ENCODE measurements around the gene SGIP1. TPM values are rescaled to one million over a fixed set of nuclear protein-coding genes. Genes with fewer than 3 reads are reported as not detected.
A peak's percentile ranks its signal among the peaks of the same experiment; 100 is the strongest.

SGIP1 gene
- total RNA-seq, 1 donor from 2014 or later, result 6.9 TPM

GRCh38 chr1:66520655-66521054 is 13.3 kb upstream of the SGIP1 start:
- H3K4me3 ChIP-seq (ENCODE audit: low read depth, low read length), result no peak overlapping the region
- no peak for DNase-seq (ENCODE audit: low read depth)
- no peak for TF ChIP-seq CTCF (conservative IDR thresholded peaks at IDR 0.05; ENCODE audit: low read depth, low read length)

DNA sequence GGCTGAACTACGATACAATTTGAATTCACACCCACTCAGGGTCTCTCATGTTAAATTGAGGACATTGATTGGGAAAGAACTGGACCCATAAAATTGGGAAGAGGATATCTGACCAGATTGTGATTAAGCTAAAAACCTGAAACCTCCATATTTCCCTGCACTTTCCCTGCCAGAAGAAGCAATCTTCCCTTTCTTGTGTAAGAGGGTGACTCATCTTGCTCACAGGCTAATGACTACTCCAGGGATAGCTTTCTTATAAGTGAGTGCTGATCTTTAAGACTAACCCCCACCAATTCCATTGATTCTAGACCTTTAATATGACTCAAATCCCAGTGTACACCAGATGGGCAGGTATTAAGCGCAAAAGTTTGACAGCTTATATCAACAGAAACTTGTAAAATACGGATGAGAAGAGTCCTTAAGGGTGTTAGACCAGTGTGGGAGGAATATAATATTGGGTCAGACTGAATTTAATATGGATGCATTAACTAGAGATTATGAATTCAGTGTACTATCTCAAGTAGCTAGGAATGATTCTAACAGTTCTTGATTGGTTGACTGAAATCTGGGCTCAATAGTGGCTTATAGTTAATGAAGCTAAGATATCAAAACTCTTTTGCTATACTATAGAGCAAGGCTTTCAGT is 12.1 kb upstream of the SGIP1 start:
- no peak for TF ChIP-seq CTCF (conservative IDR thresholded peaks at IDR 0.05; ENCODE audit: low read depth, low read length)
- peak; percentile 70 for DNase-seq (ENCODE audit: low read depth)
- no peak overlapping the region for H3K4me3 ChIP-seq (ENCODE audit: low read depth, low read length)

GRCh38 chr1:66523562-66523961 is 10.4 kb upstream of the SGIP1 start:
- no peak for TF ChIP-seq CTCF (conservative IDR thresholded peaks at IDR 0.05; ENCODE audit: low read depth, low read length)
- H3K4me3 ChIP-seq (ENCODE audit: low read depth, low read length), result no peak overlapping the region
- no peak for DNase-seq (ENCODE audit: low read depth)

DNA sequence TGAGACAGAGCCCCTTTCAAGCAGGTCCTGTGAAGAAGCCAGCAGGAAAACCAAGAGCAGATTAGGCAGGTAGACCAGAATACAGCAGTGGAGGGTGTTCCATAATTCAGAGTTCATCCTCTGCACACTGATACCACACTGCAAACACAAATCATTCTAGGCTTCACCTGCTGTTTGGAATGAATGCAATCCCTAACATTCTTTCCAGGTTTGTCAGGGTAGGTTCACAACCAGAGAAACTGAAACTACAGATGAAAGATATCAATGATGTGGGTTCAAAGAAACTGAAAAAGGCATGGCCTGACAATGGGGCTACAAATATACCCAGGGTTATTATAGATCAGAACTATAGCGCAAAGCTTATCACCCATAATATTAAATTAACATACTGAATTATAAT is 8.9 kb upstream of the SGIP1 start:
- TF ChIP-seq CTCF (conservative IDR thresholded peaks at IDR 0.05; ENCODE audit: low read depth, low read length), result no peak
- DNase-seq (ENCODE audit: low read depth), result no peak

GRCh38 chr1:66526036-66526435 is 7.9 kb upstream of the SGIP1 start:
- no peak overlapping the region for H3K4me3 ChIP-seq (ENCODE audit: low read depth, low read length)
- no peak for TF ChIP-seq CTCF (conservative IDR thresholded peaks at IDR 0.05; ENCODE audit: low read depth, low read length)
- DNase-seq (ENCODE audit: low read depth), result no peak

More for the DNA sequence above, 8.9 kb upstream of the SGIP1 start:
- no peak overlapping the region for H3K4me3 ChIP-seq (ENCODE audit: low read depth, low read length)

DNA sequence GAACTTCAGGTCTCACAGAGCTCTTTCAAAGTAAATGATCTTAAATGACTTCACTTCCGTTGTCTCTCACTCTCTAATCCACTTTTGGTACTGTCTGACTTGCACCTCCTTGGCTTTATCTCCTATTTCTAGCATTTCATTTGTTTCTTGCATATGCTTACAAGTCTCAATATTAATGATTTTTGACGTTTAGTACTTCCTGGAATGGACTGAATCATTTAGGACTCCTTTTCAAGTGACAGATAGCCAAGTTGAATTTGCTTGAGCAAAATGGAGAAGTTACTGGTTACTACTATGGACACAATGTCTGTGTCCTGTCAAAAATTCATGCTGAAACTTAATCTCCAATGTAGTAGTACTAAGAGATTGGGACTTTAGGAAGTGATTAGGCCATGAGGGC is 7.0 kb upstream of the SGIP1 start:
- DNase-seq (ENCODE audit: low read depth), result no peak
- no peak for TF ChIP-seq CTCF (conservative IDR thresholded peaks at IDR 0.05; ENCODE audit: low read depth, low read length)
- H3K4me3 ChIP-seq (ENCODE audit: low read depth, low read length), result no peak overlapping the region

DNA sequence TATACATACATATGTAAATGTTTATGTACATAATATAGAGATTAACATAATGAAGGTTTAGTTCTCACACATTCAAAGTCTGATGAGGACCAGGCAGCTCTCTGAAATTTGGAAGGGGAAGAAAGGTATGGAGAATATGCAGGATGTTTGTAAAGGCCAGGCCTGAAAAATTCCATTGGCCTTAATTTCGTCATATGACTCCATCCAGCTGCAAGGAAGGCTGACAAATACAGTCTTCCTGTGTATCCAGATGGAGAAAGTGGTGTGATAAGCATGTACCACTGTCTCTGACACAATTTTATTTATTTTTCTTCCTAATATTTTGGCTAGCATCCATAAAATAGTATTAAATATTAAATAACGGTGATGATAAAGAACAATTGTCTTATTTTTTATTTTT is 6.3 kb upstream of the SGIP1 start:
- no peak for DNase-seq (ENCODE audit: low read depth)
- no peak overlapping the region for H3K4me3 ChIP-seq (ENCODE audit: low read depth, low read length)
- no peak for TF ChIP-seq CTCF (conservative IDR thresholded peaks at IDR 0.05; ENCODE audit: low read depth, low read length)
